GM12892 (cell line): ENCODE results near the gene DENND1A.
"Not testable (repeated sequence)": the region's sequence is repeated elsewhere in the genome, so short reads cannot be mapped to it uniquely, and the experiment has no call there.

Experiments used
- DNase-seq: peaks from one replicate; pipeline ENCODE4 v3.0.0; 2011; ENCODE audit not compliant: insufficient read length
- FAIRE-seq: peaks from 2 replicates; lab custom pipeline; 2011; peaks lifted over from hg19 to GRCh38; lab: Jason Lieb, UNC
- POLR2A ChIP-seq: IDR thresholded peaks from 2 replicates; pipeline ENCODE4 v1.6.1; 2011; ENCODE audit warnings: low read depth, low read length, control low read depth
- POLR2AphosphoS5 ChIP-seq: IDR thresholded peaks from 2 replicates; pipeline ENCODE4 v1.6.1; 2011; ENCODE audit warnings: low read depth, low read length, control low read depth
- TAF1 ChIP-seq: IDR thresholded peaks from 2 replicates; pipeline ENCODE4 v1.6.1; 2011; ENCODE audit warnings: low read depth, mild to moderate bottlenecking, control low read depth, low read length, borderline replicate concordance

The DENND1A gene

DNA sequence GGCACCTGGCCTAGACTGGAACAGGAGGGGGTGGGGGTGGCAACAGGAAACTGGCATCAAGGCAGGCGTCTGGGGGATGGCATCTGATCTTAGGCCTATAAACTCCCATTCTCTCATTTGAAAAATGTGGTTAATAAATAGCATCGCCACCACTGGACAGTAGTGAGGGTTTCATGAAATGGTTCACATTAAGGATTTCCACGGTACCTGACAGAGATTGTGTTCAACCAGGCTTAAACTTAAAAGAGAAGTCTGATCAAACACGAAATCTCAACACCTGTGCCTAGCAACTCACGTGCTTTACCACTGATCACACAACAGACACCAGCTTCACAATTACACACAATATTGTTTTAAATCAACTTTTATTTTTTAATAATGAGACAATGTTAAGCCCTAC, 3.0 kb downstream of the DENND1A start:
- FAIRE-seq: no peak
- TF ChIP-seq POLR2AphosphoS5 (no peak), POLR2A (no peak), TAF1 (no peak)
- no peak for DNase-seq

DNA sequence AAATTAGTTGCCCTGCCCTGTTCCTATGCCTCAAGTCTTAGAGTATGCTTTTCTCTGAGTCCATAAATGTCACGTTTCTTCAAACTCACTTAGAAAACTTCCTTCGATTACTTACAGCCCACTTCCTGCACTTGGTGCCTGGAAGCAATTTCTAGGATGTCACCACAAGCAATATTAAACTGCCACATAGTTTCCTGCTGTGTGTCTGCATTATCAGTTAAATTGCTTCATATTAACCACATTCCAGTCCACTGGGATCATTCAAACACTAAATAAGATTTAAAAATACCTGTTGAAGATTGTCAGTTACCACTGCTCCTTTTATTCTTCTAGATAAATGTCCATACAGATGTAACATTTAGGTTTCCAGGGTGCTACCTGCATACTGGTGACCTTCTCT, 4.1 kb downstream of the DENND1A start:
- DNase-seq (no peak), FAIRE-seq (no peak)
- TF ChIP-seq TAF1: no peak
- TF ChIP-seq POLR2A: no peak
- TF ChIP-seq POLR2AphosphoS5: no peak

DNA sequence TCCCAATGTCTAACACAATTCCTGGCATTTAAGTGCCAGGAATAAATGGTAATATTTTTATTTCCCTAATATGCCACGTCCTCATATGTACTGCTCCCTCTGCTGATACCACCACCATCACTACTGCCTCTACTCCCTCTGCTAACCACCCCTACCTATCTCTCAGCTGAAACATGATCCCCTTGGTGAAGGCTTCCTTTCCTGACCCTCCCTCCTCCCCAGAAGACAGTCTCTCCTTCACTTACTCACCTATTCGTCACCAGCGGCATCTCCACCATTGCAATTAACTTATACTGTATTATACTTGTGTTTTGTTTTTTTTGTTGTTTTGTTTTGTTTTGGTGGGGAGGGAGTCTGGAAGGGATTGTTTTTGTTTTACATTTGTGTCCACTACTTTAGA, 4.8 kb downstream of the DENND1A start:
- FAIRE-seq (no peak), DNase-seq (no peak)
- no peak for TF ChIP-seq POLR2A
- no peak for TF ChIP-seq TAF1
- no peak for TF ChIP-seq POLR2AphosphoS5

DNA sequence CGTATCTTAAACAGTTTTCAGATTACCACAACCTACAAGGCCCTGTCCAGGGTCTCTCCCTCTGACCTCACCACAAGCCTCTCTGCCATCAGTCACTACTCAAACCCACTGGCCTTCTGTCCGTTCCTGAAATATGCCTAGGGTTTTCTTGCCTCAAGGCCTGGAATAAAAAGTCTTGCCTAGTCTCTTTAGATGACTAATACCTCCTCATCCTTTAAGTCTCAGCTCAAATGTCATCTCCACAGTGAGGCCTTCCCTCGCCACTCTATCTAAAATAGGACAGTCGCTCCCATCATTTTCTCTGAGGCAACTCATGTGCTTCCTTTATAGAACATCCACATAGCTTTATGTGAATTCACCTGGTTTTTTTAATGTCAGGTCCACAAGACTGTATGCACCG, 5.2 kb downstream of the DENND1A start:
- FAIRE-seq (no peak), DNase-seq (no peak)
- TF ChIP-seq TAF1 (no peak), POLR2AphosphoS5 (no peak), POLR2A (no peak)

DNA sequence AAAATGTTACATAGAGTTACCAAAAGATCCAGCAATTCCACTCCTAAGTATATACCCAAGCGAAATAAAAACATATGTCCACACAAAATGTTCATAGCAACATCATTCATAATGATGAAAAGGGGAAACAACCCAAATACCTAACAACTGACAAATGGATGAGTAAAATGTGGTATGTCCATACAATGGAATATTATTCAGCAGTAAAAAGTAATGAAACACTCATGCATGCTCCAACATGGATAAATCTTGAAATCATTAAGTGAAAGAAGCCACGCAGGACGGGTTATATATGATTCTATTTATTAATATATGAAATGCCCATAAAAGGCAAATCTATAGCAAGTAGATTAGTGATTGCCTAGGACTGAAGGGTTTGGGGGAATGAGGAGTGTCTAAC, 6.0 kb downstream of the DENND1A start:
- DNase-seq: no peak
- TF ChIP-seq TAF1: no peak
- no peak for TF ChIP-seq POLR2AphosphoS5
- no peak for TF ChIP-seq POLR2A
- FAIRE-seq: no peak

DNA sequence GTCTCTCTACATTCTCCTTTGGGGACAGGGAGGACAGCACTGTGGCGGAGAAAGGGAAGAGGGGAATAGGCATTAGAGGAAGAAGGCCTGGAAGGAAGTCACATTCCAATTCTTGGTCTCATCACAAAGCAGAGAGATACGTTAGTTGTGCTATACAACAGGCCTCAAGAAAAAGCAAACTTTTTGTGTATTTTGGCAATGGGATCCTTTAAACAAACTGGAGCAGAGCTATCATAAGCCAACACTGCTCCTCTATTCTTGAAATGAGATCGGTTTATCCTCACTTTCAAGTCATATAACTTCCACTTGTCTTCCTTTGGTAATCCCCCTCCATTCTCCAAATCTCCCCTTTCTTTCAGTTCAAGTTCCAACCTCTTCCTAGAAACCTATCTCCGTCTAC, 6.5 kb downstream of the DENND1A start:
- no peak for FAIRE-seq
- DNase-seq: no peak
- no peak for TF ChIP-seq POLR2AphosphoS5
- no peak for TF ChIP-seq POLR2A

DNA sequence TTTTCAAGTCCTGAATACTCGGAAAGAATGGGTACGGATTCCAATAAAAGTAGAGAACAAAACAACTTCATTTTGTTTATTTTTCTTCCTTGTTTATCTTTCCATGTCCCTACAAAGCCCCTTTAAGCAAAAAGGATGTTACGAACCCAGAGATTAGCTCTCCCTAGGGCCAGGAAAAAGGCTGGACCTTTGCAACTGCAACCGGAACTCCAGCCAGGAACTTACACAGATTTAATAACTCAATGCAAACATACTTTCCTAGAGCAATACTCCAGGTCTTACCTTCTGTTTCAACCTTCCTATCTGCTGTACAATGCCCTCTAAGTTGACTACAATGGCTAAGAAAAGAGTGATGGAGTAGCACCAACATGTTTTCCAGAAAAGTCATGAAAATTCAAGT, 7.0 kb downstream of the DENND1A start:
- DNase-seq: no peak
- TF ChIP-seq TAF1: no peak
- no peak for FAIRE-seq

DNA sequence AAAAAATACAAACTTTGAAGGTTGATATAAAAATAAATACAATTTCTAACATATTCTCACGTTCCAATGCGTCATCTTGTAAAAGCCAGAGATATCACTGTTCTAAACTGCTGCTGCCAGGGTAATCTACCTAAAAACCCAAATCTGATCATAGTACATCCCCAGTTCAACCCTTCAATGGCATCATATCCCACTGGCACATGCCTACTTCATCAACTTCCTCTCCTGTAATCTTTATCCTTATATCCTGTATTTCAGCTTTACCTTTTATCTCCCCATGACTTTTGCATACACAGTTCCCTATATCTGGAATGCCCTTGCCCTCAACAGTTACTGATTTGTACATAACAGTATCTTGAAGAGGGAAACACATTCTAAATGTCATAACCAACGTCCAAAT, 7.5 kb downstream of the DENND1A start:
- TF ChIP-seq POLR2A (no peak), POLR2AphosphoS5 (no peak), TAF1 (no peak)
- DNase-seq (no peak), FAIRE-seq (no peak)

DNA sequence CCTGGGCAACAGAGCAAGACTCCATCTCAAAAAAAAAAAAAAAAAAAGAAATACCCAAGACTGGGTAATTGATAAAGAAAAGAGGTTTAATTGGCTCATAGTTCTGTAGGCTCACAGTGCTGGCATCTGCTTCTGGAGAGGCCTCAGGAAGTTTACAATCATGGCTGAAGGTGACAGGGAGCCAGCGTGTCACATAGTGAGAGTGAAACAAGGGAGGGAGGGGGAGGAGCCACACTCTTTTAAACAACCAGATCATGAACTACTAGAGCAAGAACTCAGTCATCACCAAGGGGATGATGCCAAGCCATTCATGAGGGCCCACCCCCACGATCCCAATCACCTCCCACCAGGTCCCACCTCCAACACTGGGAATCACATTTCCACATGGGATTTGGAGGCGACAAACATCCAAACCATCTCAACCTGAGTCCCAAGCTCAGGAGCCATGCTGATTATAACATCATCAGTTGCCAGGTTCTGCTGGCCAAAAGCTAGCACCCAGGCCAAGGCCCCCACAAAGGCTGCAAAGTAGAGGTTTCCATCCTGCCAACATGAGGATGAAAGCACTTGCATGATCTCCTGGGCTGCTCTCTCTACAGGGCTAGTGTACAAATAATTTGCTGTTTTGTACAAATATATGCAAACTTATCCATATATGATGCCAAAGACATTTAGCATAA, 15.3 kb downstream of the DENND1A start:
- FAIRE-seq: peak; percentile 24
- TF ChIP-seq POLR2A: no peak
- TF ChIP-seq POLR2AphosphoS5: no peak
- no peak for TF ChIP-seq TAF1
- no peak for DNase-seq

DNA sequence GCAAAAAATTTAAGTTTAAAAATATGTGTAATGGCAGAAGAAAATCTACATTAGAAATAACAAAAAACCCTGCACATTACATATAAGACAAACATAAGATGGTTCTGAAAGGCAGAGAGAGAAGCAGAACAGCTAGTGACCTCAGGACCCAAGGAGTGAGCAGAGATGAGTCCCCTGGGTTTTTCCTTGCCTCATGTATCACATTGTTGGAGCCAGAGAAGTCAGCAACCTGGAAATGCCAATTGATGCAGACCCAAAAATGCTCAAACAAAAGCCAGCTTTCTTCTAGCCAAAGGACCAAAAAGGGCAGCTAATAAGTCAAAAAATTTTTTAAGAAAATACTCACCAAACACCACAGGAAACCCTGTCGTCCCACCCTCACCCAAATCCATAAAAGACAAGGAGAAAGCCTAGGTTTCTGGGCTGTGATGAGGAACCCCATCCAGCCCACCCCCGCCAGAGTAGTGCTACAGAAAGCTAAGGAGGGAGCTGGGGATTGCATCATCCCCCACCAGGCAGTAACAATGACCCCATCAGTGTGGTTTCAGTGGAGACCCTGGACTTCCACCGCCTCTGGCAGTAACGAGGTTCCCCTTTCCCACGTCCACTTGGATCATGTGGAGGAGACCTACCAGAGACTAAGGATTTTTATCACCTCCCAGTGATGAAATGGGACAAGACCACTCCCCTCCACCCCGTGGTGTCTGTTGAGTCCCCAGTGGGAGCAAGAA, 17.6 kb downstream of the DENND1A start:
- no peak for DNase-seq
- FAIRE-seq: no peak
- no peak for TF ChIP-seq POLR2AphosphoS5
- TF ChIP-seq POLR2A: no peak

DNA sequence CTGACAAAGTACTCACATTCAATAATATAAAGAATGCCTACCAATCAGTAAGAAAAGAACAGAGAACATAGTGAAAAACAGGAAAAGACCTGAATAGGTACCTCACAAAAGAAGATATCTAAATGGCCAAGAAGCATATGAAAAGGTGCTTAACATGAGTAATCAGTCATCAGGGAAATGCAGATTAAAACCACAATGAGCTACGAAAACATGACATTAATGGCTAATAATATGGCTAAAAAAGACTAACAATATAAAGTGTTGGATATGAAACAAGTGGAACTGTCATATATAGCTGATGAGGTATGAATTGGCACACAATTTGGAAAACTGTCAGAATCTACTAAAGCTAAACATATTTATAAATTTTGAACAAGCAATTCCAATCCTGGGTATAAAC, 18.9 kb downstream of the DENND1A start:
- no peak for FAIRE-seq
- no peak for DNase-seq
- TF ChIP-seq POLR2AphosphoS5 (no peak), POLR2A (no peak), TAF1 (no peak)

DNA sequence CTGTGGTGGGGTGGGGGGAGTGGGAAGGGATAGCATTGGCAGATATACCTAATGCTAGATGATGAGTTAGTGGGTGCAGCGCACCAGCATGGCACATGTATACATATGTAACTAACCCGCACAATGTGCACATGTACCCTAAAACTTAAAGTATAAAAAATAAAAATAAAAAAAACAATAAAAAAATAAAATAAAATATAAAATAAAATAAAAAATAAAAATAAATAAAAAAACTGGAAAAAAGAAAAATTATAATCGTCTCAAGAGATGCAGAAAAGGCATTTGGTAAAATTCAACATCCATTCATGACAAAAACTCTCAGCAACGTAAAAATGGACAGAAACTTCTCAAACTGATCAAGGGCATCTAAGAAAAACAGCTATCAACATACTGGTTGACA, 20.7 kb downstream of the DENND1A start:
- not testable (repeated sequence) for FAIRE-seq, DNase-seq

DNA sequence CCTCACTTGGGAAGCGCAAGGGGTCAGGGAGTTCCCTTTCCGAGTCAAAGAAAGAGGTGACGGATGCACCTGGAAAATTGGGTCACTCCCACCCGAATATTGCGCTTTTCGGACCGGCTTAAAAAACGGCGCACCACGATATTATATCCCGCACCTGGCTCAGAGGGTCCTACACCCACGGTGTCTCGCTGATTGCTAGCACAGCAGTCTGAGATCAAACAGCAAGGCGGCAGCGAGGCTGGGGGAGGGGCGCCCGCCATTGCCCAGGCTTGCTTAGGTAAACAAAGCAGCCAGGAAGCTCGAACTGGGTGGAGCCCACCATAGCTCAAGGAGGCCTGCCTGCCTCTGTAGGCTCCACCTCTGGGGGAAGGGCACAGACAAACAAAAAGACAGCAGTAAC, 26.4 kb downstream of the DENND1A start:
- DNase-seq, FAIRE-seq: not testable (repeated sequence)

DNA sequence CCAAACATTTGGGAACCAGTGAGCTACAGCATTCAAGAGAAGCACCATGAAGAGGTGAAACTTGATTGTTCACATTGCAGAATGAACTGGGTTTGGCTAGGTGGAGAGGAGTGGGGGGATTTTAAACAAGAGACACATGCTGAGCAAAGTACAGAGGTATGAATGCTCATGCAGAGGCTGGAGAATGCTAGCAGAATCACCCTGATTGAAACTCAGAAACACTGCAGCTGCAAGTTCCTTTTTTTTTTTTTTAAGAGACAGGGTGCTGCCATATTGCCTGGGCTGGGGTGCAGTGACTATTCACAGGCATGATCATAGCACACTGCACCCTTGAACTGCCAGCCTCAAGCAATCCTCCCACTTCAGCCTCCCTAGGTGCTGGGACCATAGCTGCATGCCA, 35.1 kb downstream of the DENND1A start:
- FAIRE-seq: peak; percentile 30
- DNase-seq: no peak
- TF ChIP-seq TAF1: no peak
- TF ChIP-seq POLR2AphosphoS5: no peak
- TF ChIP-seq POLR2A: no peak
